GM12878 (cell line): Measurements from ENCODE around the gene TRUB1.

ENCODE experiments used
- ATF3 ChIP-seq: IDR thresholded peaks from 2 replicates; pipeline ENCODE4 v1.6.1; 2011; ENCODE audit warnings: low read depth, mild to moderate bottlenecking, low read length, moderate library complexity, borderline replicate concordance; ENCODE audit errors: extremely low read depth
- CHD2 ChIP-seq: IDR thresholded peaks from 2 replicates; pipeline ENCODE4 v1.6.1; 2011; ENCODE audit warnings: low read depth, low read length, improper control_type of control experiment, borderline replicate concordance
- CREB1 ChIP-seq: IDR thresholded peaks from 2 replicates; pipeline ENCODE4 v1.6.1; 2012; ENCODE audit warnings: low read depth, mild to moderate bottlenecking, inconsistent platforms
- CTCF ChIP-seq, 3 experiments: IDR thresholded peaks in 2 of 3; conservative IDR thresholded peaks in 1 of 3; 2 replicates each; pipeline ENCODE4 v1.5.1; 2011; ENCODE audit warnings: low read depth in 3 of 3, low read length in 3 of 3, mild to moderate bottlenecking in 3 of 3, control low read depth in 2 of 3, moderate library complexity in 2 of 3, inconsistent platforms in 1 of 3, mixed read lengths in 1 of 3; ENCODE audit not compliant: control insufficient read depth in 2 of 3, insufficient read depth in 1 of 3; ENCODE audit errors: extremely low read depth in 1 of 3
- EZH2 ChIP-seq: IDR thresholded peaks from 2 replicates; pipeline ENCODE4 v1.6.1; 2012; ENCODE audit warnings: low read depth, mild to moderate bottlenecking, control low read depth, inconsistent platforms, low read length, borderline replicate concordance; ENCODE audit not compliant: control insufficient read depth
- NR2C2 ChIP-seq: IDR thresholded peaks from 2 replicates; pipeline ENCODE4 v1.6.1; 2011; ENCODE audit warnings: borderline replicate concordance, low read depth; ENCODE audit not compliant: control insufficient read depth, insufficient read length
- RBBP5 ChIP-seq: fragments of 200-600 bp; sonication (generic); conservative IDR thresholded peaks from 2 replicates; pipeline ENCODE4 v1.6.1; 2016
- ZBTB40 ChIP-seq: fragments of 450-650 bp; IDR thresholded peaks from 2 replicates; pipeline ENCODE4 v1.6.1; 2016; ENCODE audit warnings: mild to moderate bottlenecking, moderate library complexity, borderline replicate concordance

- no peak for TF ChIP-seq ZBTB40
- TF ChIP-seq NR2C2, result no peak
- TF ChIP-seq EZH2, result no peak
- TF ChIP-seq ATF3, result no peak
- no peak for TF ChIP-seq CREB1
- no peak for TF ChIP-seq CTCF (IDR thresholded peaks at IDR 0.05 in 2 of 3, conservative IDR thresholded peaks at IDR 0.05 in 1 of 3; ENCODE audit: control insufficient read depth in 2 of 3, extremely low read depth in 1 of 3, insufficient read depth in 1 of 3, low read depth in 3 of 3, low read length in 3 of 3)
- no peak for TF ChIP-seq CHD2
- no peak for TF ChIP-seq RBBP5
These were observed 85.7 kb downstream of the TRUB1 start for GRCh38 chr10:115023715-115024114.
